Mammary epithelial cell (primary cell): Measurements from ENCODE around the gene POLR2J3.
"Not testable (repeated sequence)": the region's sequence is repeated elsewhere in the genome, so short reads cannot be mapped to it uniquely, and the experiment has no call there.

ENCODE experiments used
- CTCF ChIP-seq, 2 donors: IDR thresholded peaks in 1 of 2; conservative IDR thresholded peaks in 1 of 2; 2 replicates each; pipeline ENCODE4 v1.5.1; 2011 to 2012; ENCODE audit warnings: inconsistent platforms in 2 of 2, low read length in 2 of 2, mild to moderate bottlenecking in 2 of 2, control low read depth in 1 of 2, low read depth in 1 of 2; ENCODE audit not compliant: insufficient read depth in 1 of 2; ENCODE audit errors: extremely low read depth in 1 of 2
- EZH2 ChIP-seq: IDR thresholded peaks from 2 replicates; pipeline ENCODE4 v1.6.1; 2012; ENCODE audit warnings: low read length, inconsistent platforms, borderline replicate concordance

GRCh38 chr7:102532127-102532526, 40.3 kb downstream of the POLR2J3 start:
- not testable (repeated sequence) for TF ChIP-seq EZH2; CTCF (conservative IDR thresholded peaks at IDR 0.05 in 1 of 2, IDR thresholded peaks at IDR 0.05 in 1 of 2; ENCODE audit: extremely low read depth in 1 of 2, insufficient read depth in 1 of 2, low read depth in 1 of 2, low read length in 2 of 2)
